WTC11 (cell line): ENCODE measurements around the gene APOL1. TPM values are rescaled to one million over a fixed set of nuclear protein-coding genes. Genes with fewer than 3 reads are reported as not detected.
A peak's percentile ranks its signal among the peaks of the same experiment; 100 is the strongest.

Source experiments
- ATAC-seq: fragments of 200-7000 bp; cut with Tn5 transposase; 2 replicates; pipeline ENCODE4 v1.10.0; 2021; ENCODE audit warnings: mild to moderate bottlenecking, moderate library complexity
- CTCF ChIA-PET: fragments of 300-600 bp; sonication (Branson Sonifier 250); formaldehyde crosslinking; loops from one replicate; lab custom pipeline; 2021; ENCODE audit warnings: antibody characterized with exemption; lab: Charles Lee
- POLR2A ChIA-PET: fragments of 350-600 bp; sonication (Branson Sonifier 250); formaldehyde crosslinking; loops from one replicate; lab custom pipeline; 2021; ENCODE audit warnings: antibody characterized with exemption; lab: Charles Lee
- DNase-seq: peaks from one replicate; pipeline ENCODE4 v3.0.0; 2021; ENCODE audit warnings: low spot score
- H3K27ac Mint-ChIP-seq: 2 replicates; pipeline ENCODE4 v1.8.0; 2021; ENCODE audit warnings: mixed read lengths
- H3K27me3 Mint-ChIP-seq: 2 replicates; pipeline ENCODE4 v1.8.0; 2021; ENCODE audit warnings: low read depth, mild to moderate bottlenecking, moderate library complexity, mixed read lengths
- H3K36me3 Mint-ChIP-seq: 2 replicates; pipeline ENCODE4 v1.8.0; 2021; ENCODE audit warnings: mixed read lengths
- H3K4me1 Mint-ChIP-seq: 2 replicates; pipeline ENCODE4 v1.8.0; 2022; ENCODE audit warnings: mixed read lengths
- H3K4me3 Mint-ChIP-seq: 2 replicates; pipeline ENCODE4 v1.8.0; 2021; ENCODE audit warnings: mild to moderate bottlenecking, moderate library complexity, mixed read lengths
- H3K9me3 Mint-ChIP-seq: 2 replicates; pipeline ENCODE4 v1.8.0; 2021; ENCODE audit warnings: mixed read lengths
- AFF4 ChIP-seq: sonication (generic); formaldehyde crosslinking; IDR thresholded peaks from 2 replicates; pipeline ENCODE4 v1.8.1; 2023; ENCODE audit warnings: mild to moderate bottlenecking, missing genetic modification reagents, borderline replicate concordance
- ARID4B ChIP-seq: sonication (generic); formaldehyde crosslinking; IDR thresholded peaks from 2 replicates; pipeline ENCODE4 v1.8.0; 2023; ENCODE audit warnings: missing genetic modification reagents, mild to moderate bottlenecking, borderline replicate concordance
- ATF2 ChIP-seq: sonication (generic); formaldehyde crosslinking; IDR thresholded peaks from 2 replicates; pipeline ENCODE4 v1.8.1; 2022; ENCODE audit warnings: low read depth, missing genetic modification reagents, borderline replicate concordance
- CTCF ChIP-seq: fragments of 200-600 bp; IDR thresholded peaks from 2 replicates; pipeline ENCODE4 v1.8.0; 2022; ENCODE audit warnings: antibody characterized with exemption
- ERG ChIP-seq: fragments of 250-450 bp; sonication (Bioruptor Pico); IDR thresholded peaks from 2 replicates; pipeline ENCODE4 v1.8.0; 2021; ENCODE audit warnings: mild to moderate bottlenecking
- ESRRA ChIP-seq: sonication (generic); formaldehyde crosslinking; IDR thresholded peaks from 2 replicates; pipeline ENCODE4 v1.8.1; 2022; ENCODE audit warnings: mild to moderate bottlenecking, missing genetic modification reagents, borderline replicate concordance
- GTF2I ChIP-seq: fragments of 250-450 bp; sonication (Bioruptor Pico); conservative IDR thresholded peaks from 2 replicates; pipeline ENCODE4 v1.4.0; 2021; ENCODE audit warnings: mild to moderate bottlenecking
- HMGXB4 ChIP-seq: sonication (generic); formaldehyde crosslinking; IDR thresholded peaks from 2 replicates; pipeline ENCODE4 v1.8.1; 2023; ENCODE audit warnings: mild to moderate bottlenecking, moderate library complexity, missing genetic modification reagents
- MXD4 ChIP-seq: fragments of 250-450 bp; sonication (Bioruptor Pico); IDR thresholded peaks from 2 replicates; pipeline ENCODE4 v1.8.0; 2021; ENCODE audit warnings: mild to moderate bottlenecking, moderate library complexity, borderline replicate concordance
- MYBL2 ChIP-seq: sonication (generic); formaldehyde crosslinking; IDR thresholded peaks from 2 replicates; pipeline ENCODE4 v1.8.1; 2023; ENCODE audit warnings: mild to moderate bottlenecking, moderate library complexity, missing genetic modification reagents
- NR3C1 ChIP-seq: sonication (generic); formaldehyde crosslinking; conservative IDR thresholded peaks from 2 replicates; pipeline ENCODE4 v1.8.1; 2023; ENCODE audit warnings: low read depth, mild to moderate bottlenecking, missing genetic modification reagents
- PRRX2 ChIP-seq: fragments of 250-450 bp; sonication (Bioruptor Pico); IDR thresholded peaks from 2 replicates; pipeline ENCODE4 v1.8.0; 2021; ENCODE audit warnings: mild to moderate bottlenecking
- SP1 ChIP-seq: sonication (generic); formaldehyde crosslinking; conservative IDR thresholded peaks from 2 replicates; pipeline ENCODE4 v1.8.1; 2022; ENCODE audit warnings: missing genetic modification reagents
- TCF7 ChIP-seq: sonication (generic); formaldehyde crosslinking; IDR thresholded peaks from 2 replicates; pipeline ENCODE4 v1.8.0; 2022; ENCODE audit warnings: mild to moderate bottlenecking, low read depth, missing genetic modification reagents, moderate library complexity
- ZNF121 ChIP-seq: sonication (generic); formaldehyde crosslinking; IDR thresholded peaks from 2 replicates; pipeline ENCODE4 v1.8.0; 2023; ENCODE audit warnings: missing genetic modification reagents
- ZNF219 ChIP-seq: sonication (generic); formaldehyde crosslinking; IDR thresholded peaks from 2 replicates; pipeline ENCODE4 v1.8.0; 2023; ENCODE audit warnings: missing genetic modification reagents, mild to moderate bottlenecking, borderline replicate concordance
- ZNF396 ChIP-seq: fragments of 250-450 bp; sonication (Bioruptor Pico); IDR thresholded peaks from 2 replicates; pipeline ENCODE4 v1.8.0; 2021; ENCODE audit warnings: mild to moderate bottlenecking, moderate library complexity, borderline replicate concordance
- ZNF425 ChIP-seq: fragments of 250-450 bp; sonication (Bioruptor Pico); conservative IDR thresholded peaks from 2 replicates; pipeline ENCODE4 v1.9.0; 2021; ENCODE audit warnings: mild to moderate bottlenecking
- ZSCAN18 ChIP-seq: fragments of 250-450 bp; sonication (Bioruptor Pico); IDR thresholded peaks from 2 replicates; pipeline ENCODE4 v2.1.2; 2022; ENCODE audit warnings: mild to moderate bottlenecking, moderate library complexity
- total RNA-seq: library from RNA; stranded (reverse); gene quantifications from 3 replicates; pipeline ENCODE4 v1.2.3, GENCODE V29; 2021

The APOL1 gene
- total RNA-seq, 1 experiment from 2014 or later = 0.35 TPM

- POLR2A ChIA-PET = no interaction called here
- no peak for ATAC-seq
- Mint-ChIP-seq H3K27me3 (no peaks in the 10 kb centered on the region), H3K4me3 (no peak overlapping the region), H3K9me3 (no peaks in the 10 kb centered on the region), H3K36me3 (peaks cover 7% of the 10 kb centered on the region; the same call in 1 of the 2 replicates), H3K4me1 (peaks cover 15% of the 10 kb centered on the region), H3K27ac (0 out of 2 replicates have a peak overlapping the region, but pooled peaks have one; percentile 58)
- CTCF ChIA-PET = no interaction called here
- DNase-seq = no peak
- TF ChIP-seq TCF7 (CRISPR knock-in tag) (no peak), ZNF425 (CRISPR knock-in tag) (no peak), SP1 (CRISPR knock-in tag) (no peak), ERG (no peak), HMGXB4 (CRISPR knock-in tag) (no peak), ZNF396 (CRISPR knock-in tag) (no peak), ARID4B (CRISPR knock-in tag) (no peak), CTCF (no peak), MXD4 (CRISPR knock-in tag) (no peak), NR3C1 (CRISPR knock-in tag) (no peak), ZNF121 (no peak), ZNF219 (CRISPR knock-in tag) (no peak), PRRX2 (CRISPR knock-in tag) (no peak), ESRRA (no peak), ATF2 (CRISPR knock-in tag) (no peak), GTF2I (CRISPR knock-in tag) (no peak), MYBL2 (CRISPR knock-in tag) (no peak), AFF4 (CRISPR knock-in tag) (no peak), ZSCAN18 (CRISPR knock-in tag) (no peak)
Measured at GRCh38 chr22:36222887-36223450, 30.0 kb upstream of the APOL1 start.
